HepG2 (cell line): ENCODE results near the gene ESPNL. TPM values are rescaled to one million over a fixed set of nuclear protein-coding genes. Genes with fewer than 3 reads are reported as not detected.

Experiments
- AHDC1 ChIP-seq: sonication (generic); formaldehyde crosslinking; IDR thresholded peaks from 2 replicates; pipeline ENCODE4 v1.5.1; 2020; ENCODE audit warnings: mild to moderate bottlenecking, missing genetic modification reagents, borderline replicate concordance
- ATF4 ChIP-seq, 2 experiments: fragments of 450-650 bp in 1 of 2; sonication (generic) in 1 of 2; formaldehyde crosslinking; IDR thresholded peaks; 2 replicates each; pipeline versions ENCODE4 v1.5.0 to v1.8.0; 2020 to 2022; ENCODE audit warnings: mild to moderate bottlenecking in 1 of 2, missing genetic modification reagents in 1 of 2
- ELF4 ChIP-seq: sonication (generic); formaldehyde crosslinking; IDR thresholded peaks from 2 replicates; pipeline ENCODE4 v1.5.0; 2020; ENCODE audit warnings: missing genetic modification reagents, mild to moderate bottlenecking, moderate library complexity, borderline replicate concordance
- HNRNPLL ChIP-seq: fragments of 200-400 bp; formaldehyde crosslinking; IDR thresholded peaks from 2 replicates; pipeline ENCODE4 v1.6.1; 2017; ENCODE audit warnings: mild to moderate bottlenecking, low read depth, low read length; ENCODE audit not compliant: poor library complexity, severe bottlenecking
- MIER3 ChIP-seq: IDR thresholded peaks from 2 replicates; pipeline ENCODE4 v1.6.1; 2016; ENCODE audit warnings: missing compliant biosample characterization, borderline replicate concordance
- MTA1 ChIP-seq: sonication (generic); formaldehyde crosslinking; IDR thresholded peaks from 2 replicates; pipeline ENCODE4 v1.4.0; 2020; ENCODE audit warnings: missing genetic modification reagents, mild to moderate bottlenecking, borderline replicate concordance
- NFYB ChIP-seq: sonication (generic); formaldehyde crosslinking; IDR thresholded peaks from 2 replicates; pipeline ENCODE4 v1.4.0; 2020; ENCODE audit warnings: missing genetic modification reagents
- SMARCC2 ChIP-seq: fragments of 450-650 bp; IDR thresholded peaks from 2 replicates; pipeline ENCODE4 v1.6.1; 2017; ENCODE audit warnings: antibody characterized with exemption, mild to moderate bottlenecking
- SP2 ChIP-seq: sonication (generic); formaldehyde crosslinking; IDR thresholded peaks from 2 replicates; pipeline ENCODE4 v1.5.1; 2020; ENCODE audit warnings: mild to moderate bottlenecking, missing genetic modification reagents
- SSRP1 ChIP-seq: IDR thresholded peaks from 2 replicates; pipeline ENCODE4 v1.6.1; 2016; ENCODE audit warnings: control low read depth
- THAP11 ChIP-seq: IDR thresholded peaks from 2 replicates; pipeline ENCODE4 v1.6.1; 2016; ENCODE audit warnings: missing biosample characterization, missing genetic modification reagents
- USF2 ChIP-seq, 2 experiments: sonication (generic) in 1 of 2; formaldehyde crosslinking in 1 of 2; IDR thresholded peaks; 2 replicates each; pipeline versions ENCODE4 v1.5.1 to v1.6.1; 2011 to 2020; ENCODE audit warnings: borderline replicate concordance in 1 of 2, low read depth in 1 of 2, low read length in 1 of 2, mild to moderate bottlenecking in 1 of 2, missing genetic modification reagents in 1 of 2, moderate library complexity in 1 of 2
- ZBTB14 ChIP-seq: sonication (generic); formaldehyde crosslinking; IDR thresholded peaks from 2 replicates; pipeline ENCODE4 v1.4.0; 2020; ENCODE audit warnings: missing genetic modification reagents
- ZNF34 ChIP-seq: sonication (generic); formaldehyde crosslinking; IDR thresholded peaks from 2 replicates; pipeline ENCODE4 v1.4.0; 2020; ENCODE audit warnings: mild to moderate bottlenecking, missing genetic modification reagents, borderline replicate concordance
- ZNF44 ChIP-seq: sonication (generic); formaldehyde crosslinking; IDR thresholded peaks from 2 replicates; pipeline ENCODE4 v1.5.1; 2020; ENCODE audit warnings: mild to moderate bottlenecking, missing genetic modification reagents
- ZNF496 ChIP-seq: sonication (generic); formaldehyde crosslinking; IDR thresholded peaks from 2 replicates; pipeline ENCODE4 v1.8.1; 2023; ENCODE audit warnings: mild to moderate bottlenecking, moderate library complexity, missing genetic modification reagents; ENCODE audit not compliant: insufficient replicate concordance
- ZNF598 ChIP-seq: sonication (generic); formaldehyde crosslinking; IDR thresholded peaks from 2 replicates; pipeline ENCODE4 v1.5.1; 2020; ENCODE audit warnings: mild to moderate bottlenecking, missing genetic modification reagents, borderline replicate concordance
- ZNF644 ChIP-seq: IDR thresholded peaks from 2 replicates; pipeline ENCODE4 v1.6.1; 2016; ENCODE audit warnings: low read depth
- ZNF841 ChIP-seq: sonication (generic); formaldehyde crosslinking; IDR thresholded peaks from 2 replicates; pipeline ENCODE4 v1.8.1; 2023; ENCODE audit warnings: missing genetic modification reagents, borderline replicate concordance
- ZNF879 ChIP-seq: sonication (generic); formaldehyde crosslinking; IDR thresholded peaks from 2 replicates; pipeline ENCODE4 v1.8.1; 2023; ENCODE audit warnings: missing genetic modification reagents
- polyA plus RNA-seq, 8 experiments: library from polyadenylated mRNA; depleted of rRNA in 3 of 8; stranded (reverse) in 7 of 8; unstranded in 1 of 8; fragments of >200 nt; fragmentation: Illumina TruSeq in 4 of 8; extraction: Trizol in 4 of 8; gene quantifications; 2 replicates each; pipeline versions ENCODE4 v1.2.1 to v1.2.3, GENCODE V29; 2011 to 2016; ENCODE audit warnings: low read depth in 4 of 8, missing spikeins in 1 of 8, mixed read lengths in 1 of 8; ENCODE audit not compliant: insufficient read depth in 1 of 8
- total RNA-seq, 5 experiments: library from RNA; depleted of rRNA; stranded (reverse); fragments of >200 nt; fragmentation: Illumina TruSeq; extraction: Trizol; gene quantifications; 2 replicates each; pipeline ENCODE4 v1.2.3, GENCODE V29; 2016; ENCODE audit warnings: low read depth in 1 of 5

Gene ESPNL
- total and polyA plus RNA-seq, 2 of the 13 experiments (the other 11 are each of a cell fraction or from before 2014, with no cell fraction given), result 0.45 to 0.80 TPM

- TF ChIP-seq SMARCC2 (no peak), ZNF644 (peak; percentile 74; the same call in 1 of the 2 replicates), SSRP1 (0 out of 2 replicates have a peak, but pooled peaks have one; percentile 15), ZNF598 (no peak), ZNF44 (no peak), AHDC1 (CRISPR knock-in tag) (peak; percentile 99), ZNF841 (CRISPR knock-in tag) (no peak), MIER3 (CRISPR knock-in tag) (peak; percentile 87; the same call in 1 of the 2 replicates), ZBTB14 (CRISPR knock-in tag) (no peak), ZNF496 (CRISPR knock-in tag) (no peak), ELF4 (CRISPR knock-in tag) (no peak), ATF4 (CRISPR knock-in tag; IDR thresholded peaks at IDR 0.05) (peak in 1 of 2 experiments; percentile 91; a peak in 2 of 4 replicates), SP2 (CRISPR knock-in tag) (no peak), HNRNPLL (no peak), MTA1 (no peak), USF2 (IDR thresholded peaks at IDR 0.05; ENCODE audit: low read depth, low read length) (no peak), USF2 (CRISPR knock-in tag; IDR thresholded peaks at IDR 0.05; ENCODE audit: borderline replicate concordance) (peak; percentile 47; the same call in 1 of the 2 replicates), ZNF34 (CRISPR knock-in tag) (no peak), ZNF879 (CRISPR knock-in tag) (no peak), NFYB (no peak), THAP11 (peak; percentile 81)
These were observed 20.2 kb upstream of the ESPNL start (continued) for GRCh38 chr2:238079874-238080327.
